GM21423 (cell line): Measurements from ENCODE around the gene SPA17.

Experiments
- ATAC-seq: cut with Tn5 transposase; IDR thresholded peaks from one replicate; pipeline ENCODE4 v1.9.1; 2021; ENCODE audit warnings: mild to moderate bottlenecking, moderate library complexity; ENCODE audit not compliant: unreplicated experiment

The SPA17 gene

DNA sequence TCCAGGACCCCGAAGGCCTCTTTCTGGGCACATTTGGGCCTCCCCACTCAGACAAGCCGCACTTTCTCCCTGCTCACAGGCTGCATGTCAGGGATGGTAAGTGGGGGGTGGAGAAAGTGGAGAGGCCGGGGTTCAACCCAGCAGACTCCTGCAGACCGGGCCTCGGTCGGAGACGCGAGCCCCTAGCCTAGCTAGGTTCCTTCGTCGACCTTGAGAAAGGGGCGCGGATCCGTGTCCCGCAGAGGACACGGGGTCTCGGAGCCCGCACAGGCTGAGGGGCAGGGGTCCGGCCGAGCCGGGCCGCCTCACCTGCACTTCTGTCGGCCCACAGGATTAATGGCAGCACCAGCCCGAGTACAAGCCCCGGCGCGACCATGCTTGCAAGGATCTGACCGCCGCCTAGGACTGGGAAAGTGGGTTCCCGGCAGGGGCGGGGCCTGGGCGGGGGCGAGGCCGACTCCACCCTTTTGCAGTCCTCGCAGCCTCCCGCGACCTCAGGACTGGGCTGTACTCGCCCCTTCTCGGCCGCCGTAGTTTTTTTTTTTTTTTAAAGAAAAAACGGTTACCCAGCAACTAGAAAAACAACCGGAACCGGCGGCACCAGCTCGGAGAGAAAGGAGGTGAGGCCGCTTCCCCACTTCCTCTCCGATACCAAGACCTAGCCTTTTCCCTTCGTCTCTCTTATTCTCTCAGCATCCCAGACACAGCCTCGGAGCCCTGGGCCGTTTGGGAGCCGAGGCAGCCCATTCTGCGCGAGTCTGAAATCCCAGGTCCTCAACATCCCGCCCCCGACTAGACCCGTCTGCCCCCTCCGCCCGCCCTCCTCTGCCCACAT lies at the start of gene SPA17, which contains the start of gene SIAE:
TSS of gene SPA17 (plus strand) at position 572 of the 835 bp plus-strand sequence. CDS start 1,361 bp downstream, outside the sequence.
TSS of gene SIAE (minus strand) at position 407 of the 835 bp plus-strand sequence. CDS start at position 376, 31 bp downstream.
- peak; percentile 87 for ATAC-seq

DNA sequence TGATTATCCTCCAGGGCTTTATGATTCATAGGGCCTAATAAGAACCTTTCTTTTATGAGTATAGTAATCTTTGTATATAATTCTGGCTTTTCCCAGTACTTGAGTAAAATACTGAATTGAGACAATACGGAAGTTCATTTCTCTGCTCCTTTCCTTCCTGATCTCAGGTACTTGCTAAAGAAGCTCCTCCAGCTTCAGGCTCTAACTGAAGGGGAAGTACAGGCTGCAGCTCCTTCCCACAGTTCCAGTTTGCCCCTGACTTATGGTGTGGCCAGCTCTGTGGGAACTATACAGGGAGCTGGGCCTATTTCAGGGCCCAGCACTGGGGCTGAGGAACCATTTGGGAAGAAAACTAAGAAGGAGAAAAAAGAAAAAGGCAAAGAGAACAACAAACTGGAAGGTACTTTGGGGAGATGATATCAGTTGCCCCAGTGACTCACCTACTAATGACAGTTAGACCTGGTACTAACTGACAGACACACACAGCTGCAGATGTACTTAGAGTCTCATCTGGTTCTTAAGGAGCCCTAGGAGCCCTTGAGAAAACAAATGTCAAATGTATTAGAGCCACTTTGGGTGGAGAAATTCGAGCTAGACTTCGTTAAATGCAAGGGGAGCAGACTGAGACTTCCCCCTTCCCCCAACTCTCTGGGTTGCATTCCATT lies 48.1 kb upstream of the SPA17 start:
- ATAC-seq, result no peak

DNA sequence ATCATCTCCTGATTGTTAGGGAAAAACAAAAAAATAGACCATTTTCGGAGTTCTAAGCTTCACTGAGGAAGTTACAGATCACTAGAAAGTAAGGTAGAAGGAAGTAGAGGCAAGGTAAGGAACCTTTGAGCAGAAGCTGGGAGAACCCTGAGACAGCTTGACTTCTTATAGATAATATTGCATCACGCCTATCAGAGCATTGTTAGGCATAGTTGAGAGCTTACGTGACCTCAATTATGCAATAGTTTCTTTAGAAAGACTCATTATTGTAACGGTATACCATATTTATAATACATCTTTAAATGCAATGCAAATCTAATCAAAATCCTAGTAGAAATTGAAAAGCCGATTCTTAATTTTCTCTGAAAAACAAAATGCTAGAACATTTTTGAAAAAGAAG lies 46.2 kb upstream of the SPA17 start:
- ATAC-seq, result no peak

DNA sequence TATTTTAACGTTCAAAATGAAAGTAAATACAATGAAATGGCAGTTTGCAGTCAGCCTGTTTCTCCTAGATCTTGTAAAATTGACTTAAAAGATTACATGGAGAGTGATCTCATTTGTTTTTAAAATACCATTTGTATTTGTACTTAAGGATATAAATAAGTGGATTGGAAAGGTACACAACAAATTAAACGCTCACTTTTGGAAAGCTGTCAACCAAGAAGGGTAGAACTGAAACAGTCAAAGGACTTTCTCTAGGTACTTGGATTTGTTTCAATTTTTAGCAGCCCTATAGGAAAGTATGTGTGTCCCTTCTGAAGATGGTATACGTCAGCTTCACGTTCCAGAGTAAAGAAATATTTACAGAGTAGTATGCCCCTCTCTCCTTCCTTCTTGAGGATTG lies 43.7 kb upstream of the SPA17 start:
- no peak for ATAC-seq

DNA sequence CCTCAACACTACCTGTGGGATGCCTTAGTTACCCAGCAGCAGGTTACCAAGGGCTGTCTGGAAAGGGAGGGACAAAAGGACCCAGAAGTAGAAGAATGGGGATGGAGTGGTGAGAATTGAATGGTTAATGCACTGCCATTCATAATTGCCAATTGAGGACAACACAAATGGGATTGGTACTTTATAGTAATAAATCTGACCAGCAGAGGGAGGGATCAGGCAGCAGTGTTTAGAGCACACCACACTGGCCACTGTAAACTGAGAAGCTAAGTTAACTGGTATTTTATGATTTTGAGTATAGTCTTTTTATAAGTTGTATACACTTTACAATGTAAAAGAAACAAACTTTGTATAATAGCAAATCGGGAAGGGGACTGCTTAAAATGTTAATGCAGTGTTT lies 40.3 kb upstream of the SPA17 start:
- no peak for ATAC-seq

DNA sequence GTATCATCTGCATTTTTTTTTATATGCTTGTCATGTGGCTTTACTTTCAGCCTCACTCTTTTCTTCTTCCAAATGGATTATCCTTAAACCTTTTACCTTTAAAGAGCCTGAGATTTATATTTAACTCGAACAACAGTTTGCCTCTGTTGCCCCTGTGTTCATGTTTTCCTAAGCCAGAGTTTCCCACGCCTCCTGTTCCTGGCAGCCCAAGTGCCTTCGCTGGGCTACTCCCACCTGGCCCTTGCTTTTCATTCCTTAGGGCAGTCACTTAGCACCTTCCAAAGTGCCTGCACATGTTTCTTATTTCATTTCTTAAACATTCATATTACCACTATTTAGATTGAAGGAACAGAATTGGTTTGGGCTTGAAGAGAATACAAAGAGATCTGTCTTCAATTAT lies 37.8 kb upstream of the SPA17 start:
- no peak for ATAC-seq

DNA sequence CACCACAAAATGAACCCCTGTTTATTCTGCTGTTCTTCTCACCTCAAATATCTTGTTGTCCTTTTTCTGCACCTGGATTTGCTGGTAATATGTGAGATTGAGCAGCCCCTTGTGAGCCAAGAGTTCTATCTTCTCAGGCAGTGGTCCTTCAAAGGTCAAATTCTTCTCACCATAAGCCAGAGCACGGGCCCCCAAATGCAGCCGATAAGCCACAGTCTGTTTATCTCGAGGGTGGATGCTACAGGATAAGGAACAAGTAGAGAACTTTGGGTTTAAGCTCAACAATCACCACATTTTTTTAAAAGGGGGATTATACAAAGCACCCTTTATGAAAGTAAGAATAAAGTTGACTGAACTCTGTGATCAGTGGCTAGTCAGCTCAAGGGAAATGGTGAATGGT lies 35.2 kb upstream of the SPA17 start:
- ATAC-seq, result no peak

DNA sequence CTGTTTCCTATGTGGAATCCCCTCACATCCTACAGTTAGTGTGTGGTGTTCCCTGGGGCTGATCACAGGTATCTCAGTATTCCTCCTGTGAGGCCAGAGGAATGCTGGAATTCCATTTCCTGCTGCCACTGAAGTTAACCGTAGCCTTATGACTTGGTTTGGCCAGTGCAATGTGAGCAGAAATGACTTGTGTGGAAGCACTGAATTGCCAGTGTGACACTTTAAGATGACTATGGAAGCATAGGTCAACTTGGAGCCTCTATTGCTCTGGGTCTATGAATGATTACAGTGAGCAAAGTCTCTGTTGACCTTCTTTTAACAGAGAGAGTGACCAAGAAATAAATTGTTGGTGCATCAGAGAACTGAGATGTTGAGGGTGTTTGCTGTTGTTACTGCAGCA lies 34.5 kb upstream of the SPA17 start:
- no peak for ATAC-seq

DNA sequence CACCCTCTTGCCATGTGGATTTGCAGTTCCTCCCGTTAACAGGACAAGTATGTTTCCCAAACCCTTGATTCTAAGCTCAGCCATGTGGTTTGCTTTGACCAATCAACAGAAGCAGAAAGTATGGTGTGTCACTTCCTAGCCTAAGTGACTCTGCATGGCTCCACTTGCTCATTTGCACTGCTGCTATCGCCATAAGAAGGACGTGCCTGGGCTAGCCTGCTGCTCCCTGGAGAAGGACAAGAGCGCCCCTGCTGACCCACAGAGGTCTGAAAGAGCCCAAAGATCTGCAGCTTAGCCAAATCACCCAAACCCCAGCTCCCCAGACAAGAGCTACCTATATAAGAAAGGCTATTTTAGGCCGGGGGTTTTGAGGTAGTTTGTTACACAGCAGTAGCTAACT lies 33.0 kb upstream of the SPA17 start:
- no peak for ATAC-seq

DNA sequence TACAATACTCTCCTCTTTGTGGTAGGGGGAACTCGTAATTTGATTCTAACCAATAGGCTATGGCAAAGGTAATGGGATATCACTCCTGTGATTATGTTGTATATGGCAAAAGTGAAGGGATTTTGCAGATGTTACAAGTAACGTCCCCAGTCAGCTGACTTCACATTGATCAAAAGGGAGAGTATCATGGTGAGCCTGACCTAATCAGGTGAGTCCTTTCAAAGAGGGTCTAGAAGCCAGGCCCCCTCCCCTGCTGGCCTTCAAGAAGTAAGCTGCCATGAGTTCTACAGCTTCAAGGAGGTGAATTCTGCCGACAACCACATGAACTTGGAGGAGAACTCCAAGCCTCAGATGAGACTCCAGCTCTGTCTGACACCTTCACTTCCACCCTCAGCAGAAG lies 31.1 kb upstream of the SPA17 start:
- no peak for ATAC-seq

DNA sequence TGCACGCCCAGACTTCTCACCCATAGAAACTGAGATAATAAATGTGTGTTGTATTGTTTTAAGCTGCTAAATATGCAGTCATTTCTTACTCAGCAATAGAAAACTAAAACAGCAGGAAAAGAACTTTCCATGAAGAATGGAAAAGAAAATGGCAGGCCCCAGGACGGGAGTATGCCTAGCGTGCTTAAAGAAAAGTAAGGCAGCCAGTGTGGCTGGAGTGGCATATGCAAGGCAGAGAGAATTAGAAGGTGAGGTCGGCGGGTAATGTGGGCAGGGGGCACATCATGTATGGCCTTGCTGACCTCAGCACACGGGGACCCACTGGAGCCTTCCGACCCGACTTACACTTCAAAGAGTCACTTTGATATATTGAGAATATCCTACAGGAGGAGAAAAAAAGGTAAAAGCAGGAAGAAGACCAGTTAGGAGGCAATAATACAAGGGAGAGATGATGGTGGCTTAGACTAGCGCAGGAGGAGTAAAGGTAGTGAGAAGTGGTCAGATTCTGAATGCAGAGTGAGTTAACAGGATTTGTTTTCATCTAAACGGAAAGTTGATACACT lies 30.6 kb upstream of the SPA17 start:
- no peak for ATAC-seq

DNA sequence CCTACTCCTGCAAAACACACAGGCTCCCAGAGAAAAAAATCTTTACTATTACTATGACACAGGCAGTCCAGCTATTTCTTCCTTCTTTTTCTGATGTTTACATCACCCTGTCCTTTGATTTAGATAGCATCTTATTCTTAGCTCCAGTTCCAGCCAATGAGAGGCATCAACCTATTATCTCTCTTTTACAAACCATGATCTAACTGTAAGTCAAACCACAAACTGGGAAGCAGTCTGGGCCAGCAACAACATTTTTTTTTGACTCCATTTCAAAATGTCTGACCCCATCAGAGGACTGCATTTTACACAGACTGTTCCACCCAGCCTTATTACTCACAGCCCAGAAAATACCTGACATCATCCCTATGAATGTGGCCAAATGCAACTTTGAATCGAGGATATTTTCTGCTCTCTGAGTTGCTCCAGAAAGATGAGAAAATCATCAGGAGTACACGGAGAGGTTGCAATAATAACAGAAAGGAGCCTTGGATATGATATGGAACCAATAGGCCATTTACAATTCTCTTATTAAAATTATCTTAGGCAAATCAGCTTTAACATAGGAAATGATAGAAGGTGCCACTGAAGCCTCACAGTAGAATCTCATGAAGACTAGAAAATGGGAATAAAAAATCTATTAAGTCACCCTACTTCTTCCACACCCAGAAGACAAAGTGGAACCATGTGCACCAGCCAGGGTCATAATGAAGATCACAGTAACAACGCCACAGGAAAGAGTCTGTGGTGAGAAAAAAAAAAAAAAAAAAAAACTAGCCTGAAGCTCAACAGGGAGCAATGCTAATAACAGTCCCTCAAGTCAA lies 29.9 kb upstream of the SPA17 start:
- ATAC-seq, result no peak

DNA sequence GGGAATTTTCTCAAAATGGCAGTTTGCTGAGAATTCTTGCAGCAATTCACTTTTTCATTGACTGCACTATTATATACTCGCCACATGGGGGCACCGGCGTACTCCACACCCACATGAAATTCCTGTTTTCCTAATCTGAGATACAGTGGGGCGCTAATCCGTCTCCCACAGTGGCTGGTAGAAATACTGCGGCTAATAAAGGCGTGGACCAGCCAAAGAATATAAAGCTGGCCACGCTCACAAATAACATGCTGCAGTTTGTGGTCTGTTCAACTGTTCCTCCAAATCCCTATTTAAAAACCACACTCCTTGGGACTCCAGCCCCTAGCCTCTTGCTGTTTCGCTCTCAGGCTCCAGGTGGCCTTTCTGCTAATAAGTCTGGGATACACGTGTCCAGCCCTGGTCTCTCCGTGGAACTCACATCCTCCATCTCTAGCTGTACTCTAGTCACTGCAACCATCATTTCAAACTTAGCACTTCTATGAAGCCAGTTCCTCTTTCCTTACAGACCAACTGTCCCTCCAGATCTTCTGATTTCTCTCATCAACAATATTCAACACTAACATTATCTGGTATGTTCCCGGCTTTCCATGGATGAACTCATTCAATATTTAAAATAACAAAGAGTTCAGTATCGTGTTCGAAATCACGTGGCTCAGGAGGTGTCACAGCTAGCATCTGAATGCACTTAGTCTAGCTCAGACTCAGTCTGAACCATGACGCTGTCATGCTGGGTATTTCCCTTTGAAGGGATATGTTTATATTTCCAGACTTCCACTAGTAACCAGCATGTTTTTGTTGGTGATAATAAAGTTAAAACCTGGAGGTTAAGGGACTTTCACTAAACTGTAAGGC lies 29.1 kb upstream of the SPA17 start:
- ATAC-seq, result no peak

DNA sequence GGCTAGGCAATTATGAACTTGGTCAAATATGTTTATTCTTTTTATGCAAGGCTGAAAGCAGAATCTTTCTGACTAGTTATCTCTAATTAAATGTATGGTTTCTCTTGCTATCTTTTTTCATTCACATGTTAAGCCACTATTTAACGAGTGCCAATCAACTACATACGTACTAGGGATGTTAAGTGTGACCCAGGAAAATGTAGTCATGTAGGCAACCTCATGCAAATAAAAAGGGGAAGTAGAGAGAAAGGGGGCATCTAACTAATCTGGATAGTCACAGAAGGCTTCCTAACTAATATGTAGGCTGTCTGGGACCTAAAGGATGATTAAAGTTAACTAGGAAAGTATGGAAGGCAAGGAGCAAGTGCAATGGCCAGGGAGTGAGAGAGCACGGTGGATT lies 27.6 kb upstream of the SPA17 start:
- no peak for ATAC-seq

DNA sequence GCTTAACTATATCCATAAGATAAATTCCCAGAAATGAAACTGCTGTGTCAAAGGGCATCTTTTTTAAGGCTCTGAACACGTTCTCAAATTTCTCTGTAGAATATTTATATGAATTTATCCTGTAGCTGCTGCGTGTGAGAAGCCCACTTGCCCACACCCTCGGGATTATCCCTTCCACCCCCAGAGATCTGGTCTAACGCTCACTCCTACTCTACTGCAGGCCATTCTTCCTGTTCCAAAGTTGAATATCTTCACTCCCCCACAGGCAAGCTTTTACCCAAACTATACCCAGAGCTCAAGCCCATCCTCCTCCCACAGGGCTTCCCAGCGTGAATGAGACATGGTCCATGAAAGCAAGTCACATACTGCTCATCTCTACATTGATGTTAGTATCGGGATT lies 25.1 kb upstream of the SPA17 start:
- no peak for ATAC-seq

DNA sequence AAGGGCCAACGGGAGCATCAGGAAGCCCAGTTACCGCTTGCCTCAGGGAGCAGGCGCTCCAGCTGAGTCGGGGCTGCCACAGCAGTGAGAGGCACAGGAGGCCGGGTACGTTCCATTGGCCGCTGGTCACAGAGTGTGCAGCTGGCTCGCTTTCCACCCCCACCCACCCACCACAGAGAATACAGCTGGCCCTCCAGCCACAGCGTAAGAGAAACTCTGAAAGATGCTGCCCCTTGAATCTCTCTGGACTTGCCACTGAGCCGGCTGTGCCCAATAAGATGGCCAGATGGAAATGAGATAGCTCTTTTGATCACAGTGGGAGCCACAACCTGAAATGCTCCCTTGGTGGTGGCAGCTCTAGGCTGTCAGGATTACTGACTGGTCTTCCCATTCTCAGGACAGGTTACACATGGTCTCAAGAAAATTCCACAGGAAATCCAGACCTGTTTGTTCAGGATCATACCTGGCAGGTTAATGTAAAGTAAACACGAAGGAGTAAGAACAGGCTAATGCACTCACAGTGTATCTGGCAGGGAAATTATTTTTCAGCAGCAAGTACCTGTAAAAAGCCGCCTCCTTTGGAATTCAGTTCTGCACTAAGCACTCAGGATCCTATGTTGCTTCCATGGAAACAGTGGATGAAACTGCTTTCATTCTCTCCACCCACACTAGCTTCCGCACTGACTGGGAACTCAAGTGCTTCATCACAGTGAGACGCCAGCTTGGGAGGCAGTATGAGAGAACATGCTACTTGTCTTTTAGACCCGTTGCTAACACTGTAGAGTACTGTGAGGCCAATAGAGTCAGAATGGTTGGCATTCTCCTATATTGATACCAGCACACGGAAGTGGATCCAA lies 16.7 kb upstream of the SPA17 start:
- no peak for ATAC-seq

DNA sequence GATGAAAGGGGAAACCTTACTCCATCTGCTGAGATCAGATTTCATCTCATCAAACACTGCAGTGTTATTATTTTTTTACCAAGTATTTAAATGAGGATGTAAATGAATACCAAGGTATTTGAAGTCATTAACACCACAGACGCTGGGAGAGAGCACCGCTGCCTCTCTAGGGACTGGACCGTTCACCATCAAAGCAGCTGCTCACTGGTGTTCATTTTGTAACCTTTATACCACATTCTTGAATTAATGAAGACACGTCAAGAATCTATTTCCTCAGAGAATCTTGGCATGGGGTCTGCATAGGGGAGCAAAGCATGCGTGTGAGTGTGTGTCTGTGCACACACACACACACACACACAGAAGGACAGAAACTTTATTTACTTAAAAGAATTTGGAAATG lies 15.8 kb upstream of the SPA17 start:
- ATAC-seq, result no peak

DNA sequence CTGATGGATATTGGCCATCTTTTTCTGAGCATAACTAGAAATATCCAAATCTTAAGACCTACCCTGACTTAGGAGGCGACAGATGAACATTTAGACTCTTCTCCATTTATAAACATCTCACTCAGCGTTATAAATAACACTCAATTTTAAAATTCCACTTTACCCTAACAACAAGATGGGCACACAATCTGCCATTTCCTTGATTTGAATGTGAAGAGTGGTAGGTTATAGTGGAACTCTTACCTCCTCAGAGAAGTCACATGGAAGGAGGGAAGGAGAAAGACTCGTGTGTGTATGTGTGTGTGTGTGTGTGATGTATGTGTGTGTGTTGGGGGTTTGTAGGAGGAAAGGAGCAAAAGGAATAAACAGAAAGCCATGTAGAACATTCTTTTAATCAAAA lies 15.2 kb upstream of the SPA17 start:
- ATAC-seq, result no peak

DNA sequence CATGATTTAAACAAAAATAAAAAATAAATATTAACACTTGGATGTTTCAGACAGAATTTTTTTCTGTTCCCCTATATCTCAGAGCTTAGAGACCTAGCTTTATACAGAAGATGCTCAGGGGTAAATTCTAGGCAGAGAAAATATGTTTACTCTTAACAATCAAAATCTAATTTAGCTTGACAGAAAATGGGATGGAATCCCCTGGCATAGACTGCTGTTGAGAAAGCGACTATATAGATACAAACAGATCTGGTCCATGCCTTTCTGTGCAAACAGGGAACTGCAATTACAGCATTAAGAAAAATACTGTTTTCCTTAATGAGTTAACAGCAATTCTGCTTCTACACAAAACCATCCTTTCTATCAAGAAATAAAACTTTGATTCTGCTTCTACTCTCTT lies 14.7 kb upstream of the SPA17 start:
- no peak for ATAC-seq
